ENCODE measurements around the gene SLCO3A1.

Gene SLCO3A1

DNA sequence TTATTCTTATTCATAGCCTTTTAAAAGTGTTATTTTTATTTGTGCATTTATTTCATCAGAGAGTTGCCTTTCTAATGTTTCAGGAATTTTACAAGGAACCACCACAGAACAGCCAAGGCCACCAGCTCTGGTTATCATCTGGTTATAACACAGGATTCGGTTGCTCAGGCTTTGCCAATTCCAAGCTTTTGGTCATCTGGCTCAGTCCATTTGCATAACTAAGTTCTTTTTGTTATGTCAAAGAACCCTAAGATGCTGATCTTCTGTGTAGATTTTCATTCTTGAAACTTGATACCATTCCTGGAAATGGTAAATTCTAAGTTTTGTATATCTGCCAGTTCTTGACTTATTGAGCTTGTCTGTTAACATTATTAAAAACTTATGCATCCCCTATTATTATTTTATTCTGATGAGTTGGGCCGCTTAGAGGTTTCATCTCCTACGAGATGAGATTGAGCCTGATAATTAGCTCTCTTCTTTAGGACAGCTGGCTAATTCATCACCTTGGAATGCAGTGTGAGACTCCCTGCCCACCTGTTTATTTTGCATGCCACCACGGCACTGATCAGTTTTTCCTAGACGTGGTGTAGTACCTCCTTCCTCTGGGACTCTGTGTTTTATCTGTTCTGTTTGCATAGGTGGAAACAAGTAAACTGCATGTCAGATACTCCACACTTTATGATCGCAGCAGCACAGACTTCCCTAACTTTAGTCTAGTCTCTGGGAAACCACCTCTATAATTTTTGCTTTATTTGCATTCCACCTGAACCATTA is 264.8 kb downstream of the SLCO3A1 start:
- DNase-seq (ENCODE audit: low read depth in 2 of 3, low spot score in 2 of 3), result no peak

DNA sequence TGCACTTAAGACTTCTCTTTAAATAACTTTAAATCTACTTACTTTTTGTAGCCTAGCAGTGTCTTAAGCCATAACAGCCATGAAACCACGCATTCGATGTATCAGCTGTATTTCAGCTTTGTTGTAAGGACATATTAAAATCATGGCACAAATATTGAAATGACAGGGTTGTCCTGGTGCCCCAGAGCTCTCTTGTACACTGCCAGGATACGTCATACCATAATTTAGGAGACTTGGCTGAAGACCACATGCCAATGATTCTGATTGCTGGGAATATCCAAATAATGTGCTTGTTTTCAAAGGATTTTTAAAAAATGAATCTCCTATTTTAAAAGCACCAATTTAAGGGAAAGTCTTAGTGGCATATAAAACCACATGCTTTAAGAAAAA is 265.4 kb downstream of the SLCO3A1 start:
- DNase-seq (ENCODE audit: low read depth in 2 of 3, low spot score in 2 of 3), result no peak

DNA sequence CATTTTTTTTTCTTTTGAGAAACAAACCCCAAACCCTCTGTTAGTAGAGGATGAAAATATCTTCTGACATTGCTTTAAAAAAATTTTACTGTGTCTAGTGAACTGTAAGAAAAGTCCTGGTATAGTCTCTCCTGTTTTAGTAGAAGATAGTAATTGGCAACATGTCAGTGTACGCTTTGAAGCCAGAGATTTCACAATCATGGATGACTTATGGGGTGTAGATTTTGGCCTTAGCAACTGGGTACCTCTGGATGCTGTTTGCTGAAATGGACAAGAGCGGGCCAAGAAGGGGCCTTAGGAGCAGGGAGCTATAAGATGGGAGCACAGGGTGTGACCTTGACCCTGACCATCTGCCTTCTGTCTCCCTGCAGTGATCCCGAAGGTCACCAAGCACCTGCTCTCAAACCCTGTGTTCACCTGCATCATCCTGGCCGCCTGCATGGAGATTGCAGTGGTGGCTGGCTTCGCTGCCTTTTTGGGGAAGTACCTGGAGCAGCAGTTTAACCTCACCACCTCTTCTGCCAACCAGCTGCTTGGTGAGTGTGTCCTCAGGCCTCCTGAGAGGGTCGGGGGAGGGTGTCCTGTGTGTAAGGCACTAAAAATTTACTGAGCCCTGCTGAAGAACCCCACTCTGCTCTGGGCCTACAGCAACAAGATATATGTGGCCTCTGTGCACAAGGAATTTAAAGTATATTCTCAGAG is 266.7 kb downstream of the SLCO3A1 start:
- no peak for DNase-seq (ENCODE audit: low read depth in 2 of 3, low spot score in 2 of 3)

DNA sequence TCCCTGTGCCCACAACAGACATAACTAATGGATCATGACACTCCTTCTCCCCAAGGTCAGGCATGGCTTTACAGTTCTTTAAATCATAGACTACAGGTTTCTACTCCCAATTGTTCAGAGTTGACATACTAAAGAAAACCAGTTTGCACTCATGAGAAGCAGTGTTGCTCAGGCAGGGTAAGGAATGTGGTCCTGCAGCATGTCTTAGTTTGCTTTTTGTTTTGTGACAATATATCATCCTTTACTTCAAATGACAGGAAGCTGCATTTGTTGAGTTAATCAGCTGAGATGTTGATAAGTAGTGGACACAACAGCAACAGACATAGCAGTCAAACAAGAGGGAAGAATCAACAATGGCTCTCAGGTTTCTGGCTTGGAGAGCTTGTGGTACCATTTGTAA is 267.5 kb downstream of the SLCO3A1 start:
- no peak for DNase-seq (ENCODE audit: low read depth in 2 of 3, low spot score in 2 of 3)

DNA sequence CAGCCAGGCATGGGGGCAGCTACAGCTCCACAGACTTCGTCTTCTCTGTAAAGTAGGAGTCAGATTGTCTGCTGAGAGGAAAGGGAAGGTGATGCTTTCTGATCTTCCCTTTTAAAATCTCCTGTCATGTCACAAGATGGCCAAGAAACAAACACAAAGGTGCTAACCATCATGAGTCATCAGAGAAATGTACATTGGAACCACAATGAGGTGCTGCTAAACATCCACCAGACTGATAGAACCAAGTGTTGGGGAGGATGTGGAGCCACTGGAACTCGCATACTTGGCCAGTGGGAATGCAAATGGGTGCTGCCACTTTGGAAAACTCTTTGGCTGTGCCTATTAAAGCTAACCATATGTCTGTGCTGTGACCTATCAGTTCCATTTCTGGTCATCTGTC is 268.8 kb downstream of the SLCO3A1 start:
- DNase-seq (ENCODE audit: low read depth in 2 of 3, low spot score in 2 of 3), result no peak

DNA sequence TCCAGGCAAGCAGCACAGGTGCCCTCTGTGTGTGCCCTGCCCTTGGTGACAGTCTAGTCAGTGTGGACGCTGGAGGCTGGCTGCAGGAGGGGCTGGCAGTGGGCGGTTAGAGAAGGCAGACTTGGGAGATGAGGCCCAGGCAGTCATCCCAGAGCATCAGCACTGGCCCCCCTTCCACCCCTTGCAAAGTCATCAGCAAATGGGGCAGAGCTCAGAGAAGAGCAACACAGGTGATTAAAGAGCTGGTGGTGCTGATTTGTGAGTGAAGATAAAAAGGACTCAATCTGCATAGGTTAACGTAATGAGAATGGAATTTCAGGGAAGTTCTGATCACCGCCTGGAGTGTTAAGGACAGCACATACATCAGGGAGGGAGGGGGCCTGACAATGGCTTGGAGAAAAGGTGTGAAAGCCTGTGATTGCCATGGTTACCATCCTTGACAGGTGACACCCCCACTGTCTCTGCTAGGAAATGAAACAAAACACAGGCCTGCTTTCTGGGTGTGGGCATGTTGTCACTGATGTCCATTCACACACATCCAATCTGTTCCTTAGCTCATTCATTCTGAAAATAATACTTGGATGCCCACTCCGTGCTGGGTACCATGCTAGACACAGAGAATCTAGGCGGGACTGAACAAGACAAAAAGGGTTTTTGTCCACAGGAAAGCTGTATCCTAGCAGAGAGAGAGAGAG is 270.6 kb downstream of the SLCO3A1 start:
- no peak for DNase-seq (ENCODE audit: low read depth in 2 of 3, low spot score in 2 of 3)

DNA sequence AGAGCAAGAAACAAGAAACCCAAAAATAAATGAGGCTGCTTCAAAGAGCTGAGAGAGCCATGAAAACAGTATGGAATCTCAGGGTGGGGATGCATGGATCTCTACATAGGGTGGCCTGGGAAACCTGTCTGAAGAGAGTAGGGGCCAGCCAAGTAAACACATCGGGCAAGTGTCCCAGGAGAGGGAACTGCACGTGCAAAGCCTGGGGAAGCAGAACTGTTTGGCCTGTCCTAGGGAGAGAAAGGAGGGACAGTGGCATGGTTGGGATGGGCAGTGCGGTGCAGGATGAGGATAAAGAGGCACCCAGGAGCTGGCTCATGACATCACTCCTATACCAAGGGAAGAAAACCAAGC is 271.1 kb downstream of the SLCO3A1 start:
- no peak for DNase-seq (ENCODE audit: low read depth in 2 of 3, low spot score in 2 of 3)

DNA sequence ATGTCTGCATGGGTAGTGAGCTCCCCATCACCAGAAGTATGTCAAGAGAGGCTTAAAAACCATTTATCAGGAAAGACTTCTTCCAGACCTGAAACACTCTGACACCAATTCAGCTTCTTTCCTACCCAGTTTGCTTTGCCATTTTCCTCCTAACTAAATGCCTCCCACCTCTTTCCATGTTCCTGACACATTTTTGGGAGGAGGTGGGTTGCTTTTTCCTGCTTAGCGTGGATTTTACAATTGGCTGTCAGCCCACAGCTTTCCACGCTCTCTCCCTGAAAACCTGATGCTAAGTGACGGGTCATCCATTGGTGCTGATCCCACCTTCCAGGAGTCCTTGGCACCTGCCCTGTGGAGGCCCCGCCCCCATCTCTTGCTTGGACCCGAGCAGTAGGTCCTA is 275.3 kb downstream of the SLCO3A1 start:
- no peak for DNase-seq (ENCODE audit: low read depth in 2 of 3, low spot score in 2 of 3)

DNA sequence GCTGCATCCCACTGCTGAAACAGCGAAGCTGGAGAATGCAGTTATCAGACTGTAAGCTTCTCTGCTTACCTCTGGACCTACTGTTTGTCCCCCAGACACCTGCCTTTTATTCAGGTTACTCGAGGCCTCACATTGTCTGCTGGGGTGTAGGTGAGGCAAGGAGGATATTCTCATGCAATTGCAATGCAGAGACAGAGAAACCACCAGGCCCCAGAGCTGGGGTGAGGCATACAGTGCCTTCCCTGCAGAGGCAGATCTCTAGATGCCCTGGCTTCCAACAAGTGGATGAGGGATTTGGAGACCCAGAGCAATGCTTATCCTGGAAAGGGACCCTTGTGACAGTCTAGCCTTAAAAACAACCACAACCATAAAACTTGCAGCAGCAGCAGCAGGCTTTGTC is 276.7 kb downstream of the SLCO3A1 start:
- no peak for DNase-seq (ENCODE audit: low read depth in 2 of 3, low spot score in 2 of 3)

DNA sequence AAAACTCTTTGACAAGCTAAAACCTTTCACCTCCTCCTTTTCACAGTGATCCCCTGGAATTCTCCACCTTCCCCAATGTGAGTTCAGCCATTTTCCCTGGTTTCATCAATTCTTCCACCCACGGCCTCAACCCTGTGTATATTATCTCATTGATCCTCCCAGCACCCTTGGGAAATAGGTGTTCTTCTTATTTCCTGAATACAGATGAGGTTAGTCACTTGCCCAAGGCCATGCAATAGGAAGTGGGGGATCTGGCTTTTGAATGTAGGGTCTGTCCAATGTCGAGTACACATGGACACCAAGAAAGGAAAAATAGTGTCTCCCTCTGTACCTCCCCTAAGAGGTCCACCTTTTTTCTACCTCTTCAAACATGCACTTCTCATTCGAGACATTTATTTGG is 277.4 kb downstream of the SLCO3A1 start:
- DNase-seq (ENCODE audit: low read depth in 2 of 3, low spot score in 2 of 3), result no peak

DNA sequence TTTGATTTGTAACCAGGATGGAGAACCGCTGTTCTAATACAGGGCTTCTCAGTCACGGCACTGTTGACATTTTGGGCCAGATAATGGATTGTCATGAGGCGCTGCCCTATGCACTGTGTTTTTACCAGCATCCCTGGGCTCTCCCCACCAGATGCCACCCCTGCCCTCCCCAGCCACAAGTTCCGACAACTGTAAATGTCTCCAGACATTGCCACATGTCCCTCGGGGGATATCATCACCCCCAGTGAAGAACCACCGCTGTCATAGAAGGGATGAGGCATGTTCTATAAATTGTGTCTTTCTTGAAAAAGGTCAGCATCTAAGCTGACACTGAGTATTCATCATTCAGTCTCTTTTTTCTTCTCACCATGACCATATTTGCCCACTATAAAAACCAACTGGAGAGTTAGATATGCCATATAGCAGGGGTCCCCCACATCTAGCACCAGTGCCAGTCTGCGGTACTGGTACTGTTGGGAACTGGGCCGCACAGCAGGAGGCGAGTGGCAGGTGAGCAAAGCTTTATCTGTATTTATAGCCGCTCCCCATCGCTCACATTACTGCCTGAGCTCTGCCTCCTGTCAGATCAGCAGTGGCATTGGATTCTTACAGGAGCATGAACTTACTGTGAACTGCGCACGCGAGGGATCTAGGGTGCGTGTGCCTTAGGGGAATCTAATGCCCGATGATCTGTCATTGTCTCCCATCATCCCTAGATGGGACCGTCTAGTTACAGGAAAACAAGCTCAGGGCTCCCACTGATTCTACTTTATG is 279.7 kb downstream of the SLCO3A1 start:
- no peak for DNase-seq (ENCODE audit: low read depth in 2 of 3, low spot score in 2 of 3)

DNA sequence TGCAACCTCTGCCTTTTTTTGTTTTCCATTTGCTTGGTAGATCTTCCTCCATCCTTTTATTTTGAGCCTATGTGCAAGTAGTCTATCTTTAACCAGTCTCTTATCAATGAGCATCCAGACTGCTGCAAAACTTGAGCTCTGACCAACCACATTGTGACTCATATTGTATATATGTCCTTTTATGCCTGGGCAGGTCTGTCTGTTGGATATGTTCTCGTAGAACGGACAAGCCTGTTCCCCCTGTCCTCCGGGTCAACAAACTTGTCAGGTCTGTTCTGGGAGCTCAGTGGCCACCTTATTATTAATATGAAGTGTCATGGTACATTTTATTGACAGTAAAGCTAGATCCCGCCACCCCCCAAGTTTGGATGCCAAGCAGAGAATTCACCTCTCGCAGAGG is 287.3 kb downstream of the SLCO3A1 start:
- no peak for DNase-seq (ENCODE audit: low read depth in 2 of 3, low spot score in 2 of 3)

DNA sequence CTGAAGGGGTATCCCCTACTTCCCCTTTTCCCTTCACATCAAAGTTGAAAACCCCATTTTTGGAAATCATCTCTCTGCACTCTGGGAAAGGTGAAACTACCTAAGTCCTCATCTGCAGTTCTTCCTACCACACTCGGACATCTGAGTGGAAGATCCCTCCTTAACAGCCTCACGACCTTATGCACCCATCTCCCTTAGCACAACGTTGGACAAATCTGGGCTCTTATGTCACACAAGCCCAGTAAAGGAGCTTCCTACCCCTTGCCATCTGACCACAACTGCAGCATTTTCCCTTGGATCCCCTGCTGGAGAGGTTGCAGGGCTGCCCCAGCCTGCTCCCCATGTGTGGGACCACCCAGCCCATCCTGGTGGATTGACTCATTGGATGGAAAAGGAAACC is 288.1 kb downstream of the SLCO3A1 start:
- no peak for DNase-seq (ENCODE audit: low read depth in 2 of 3, low spot score in 2 of 3)

DNA sequence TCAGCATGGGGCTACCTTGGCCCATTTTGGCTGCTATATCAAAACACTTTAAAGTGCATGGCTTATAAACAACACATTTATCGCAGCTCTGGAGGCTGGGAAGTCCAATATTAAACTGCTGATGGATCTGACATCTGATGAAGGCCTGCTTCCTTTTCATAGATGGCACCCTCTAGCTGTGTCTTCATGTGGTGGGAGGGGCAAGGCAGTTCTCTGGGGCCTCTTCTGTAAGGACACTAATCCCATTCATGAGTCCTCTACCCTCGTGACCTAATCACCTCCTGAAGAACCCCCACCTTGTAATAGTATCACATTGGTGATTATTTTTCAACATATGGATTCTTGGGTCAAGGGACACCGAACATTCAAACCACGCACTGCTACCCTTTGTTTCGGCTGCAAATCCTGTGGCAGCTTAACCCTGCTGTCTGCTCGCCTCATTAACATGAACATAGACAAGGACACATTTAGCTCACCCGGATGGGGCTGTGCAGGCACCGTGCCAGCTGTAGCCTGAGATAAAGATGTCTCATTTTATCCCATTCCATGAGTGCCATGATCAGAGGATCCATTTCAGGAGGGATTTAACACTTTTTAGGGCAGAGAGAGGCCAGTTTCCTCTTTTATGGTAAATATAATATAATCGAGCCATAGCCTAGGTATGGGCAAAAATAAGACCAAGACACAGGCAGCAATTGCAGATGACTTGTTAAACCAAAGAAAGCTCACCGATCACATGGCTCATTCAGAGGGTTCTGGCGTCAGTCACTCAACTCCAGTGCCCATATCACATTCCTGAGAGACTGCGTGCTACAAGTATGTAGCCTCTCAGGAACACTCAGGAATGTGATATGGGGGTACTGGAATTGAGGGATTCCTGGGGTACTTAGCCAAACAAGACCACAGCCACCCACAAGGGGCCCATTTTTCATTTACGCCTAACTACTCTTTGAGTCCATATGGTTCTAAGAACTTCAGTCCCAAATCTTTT is 289.0 kb downstream of the SLCO3A1 start:
- DNase-seq (ENCODE audit: low read depth in 2 of 3, low spot score in 2 of 3), result no peak

DNA sequence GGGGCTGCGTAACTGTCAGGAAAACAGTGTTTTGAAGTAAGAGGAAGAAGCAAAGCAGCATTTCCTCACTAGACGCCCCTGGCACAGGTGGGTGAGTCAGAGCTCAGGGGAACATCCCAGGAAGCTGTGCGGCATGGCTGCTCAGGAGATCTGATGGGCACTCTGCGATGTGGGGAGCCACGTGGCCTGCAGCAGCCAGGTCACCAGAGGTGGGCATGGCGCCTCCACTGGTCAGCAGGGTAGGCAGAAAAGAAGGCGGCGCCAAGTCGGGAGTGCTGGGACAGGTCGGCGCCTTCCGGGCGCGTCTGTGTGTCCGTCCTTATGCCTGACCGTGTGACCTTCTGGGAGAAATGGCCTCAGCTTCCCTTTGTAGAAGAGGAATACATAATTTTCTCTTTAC is 290.3 kb downstream of the SLCO3A1 start:
- DNase-seq (ENCODE audit: low read depth in 2 of 3, low spot score in 2 of 3), result no peak

DNA sequence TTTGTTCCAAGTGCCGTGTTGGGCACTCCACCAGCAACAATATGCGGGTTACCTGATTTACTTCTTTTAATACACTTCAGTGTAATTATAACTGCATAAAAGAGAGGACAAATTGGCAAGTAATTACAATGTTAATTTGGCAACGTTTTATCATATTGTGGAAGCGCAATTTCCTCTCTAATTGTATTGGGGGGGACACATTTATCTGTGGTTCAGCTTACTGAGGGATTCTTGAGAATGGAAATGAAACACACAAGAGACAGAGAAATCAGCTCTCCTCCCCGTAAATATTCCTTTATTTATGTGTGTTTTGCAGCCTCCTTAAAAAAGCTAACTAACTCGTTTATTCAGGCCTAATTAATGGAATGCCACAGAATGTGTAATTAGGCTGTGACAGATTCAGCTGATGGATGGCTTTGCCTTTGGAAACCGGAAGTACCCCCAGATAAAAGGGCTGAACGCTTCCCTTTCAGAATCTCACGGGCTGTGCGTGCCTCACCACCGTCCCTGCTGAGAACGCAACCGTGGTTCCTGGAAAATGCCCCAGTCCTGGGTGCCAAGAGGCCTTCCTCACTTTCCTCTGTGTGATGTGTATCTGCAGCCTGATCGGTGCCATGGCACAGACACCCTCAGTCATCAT is 293.1 kb downstream of the SLCO3A1 start:
- no peak for DNase-seq (ENCODE audit: low read depth in 2 of 3, low spot score in 2 of 3)

DNA sequence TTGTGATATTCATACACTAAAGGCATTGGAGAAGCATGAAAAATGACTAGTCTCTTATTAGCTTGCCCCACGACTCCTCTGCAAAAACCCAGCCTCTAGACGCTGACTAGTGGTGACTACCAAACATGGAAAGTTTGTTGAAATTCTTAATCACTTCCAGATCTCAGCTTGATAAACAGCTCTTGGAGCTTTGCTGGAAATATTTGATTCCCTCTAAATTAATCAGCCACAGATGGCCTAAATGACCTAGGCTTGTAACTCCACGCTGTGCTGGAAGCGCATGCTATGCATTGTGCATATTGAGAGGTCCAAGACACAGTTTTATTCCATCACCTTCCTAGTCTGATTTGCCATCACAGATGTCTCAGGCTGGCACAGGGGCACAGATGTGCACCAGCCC is 295.5 kb downstream of the SLCO3A1 start:
- DNase-seq (ENCODE audit: low read depth in 2 of 3, low spot score in 2 of 3), result no peak

DNA sequence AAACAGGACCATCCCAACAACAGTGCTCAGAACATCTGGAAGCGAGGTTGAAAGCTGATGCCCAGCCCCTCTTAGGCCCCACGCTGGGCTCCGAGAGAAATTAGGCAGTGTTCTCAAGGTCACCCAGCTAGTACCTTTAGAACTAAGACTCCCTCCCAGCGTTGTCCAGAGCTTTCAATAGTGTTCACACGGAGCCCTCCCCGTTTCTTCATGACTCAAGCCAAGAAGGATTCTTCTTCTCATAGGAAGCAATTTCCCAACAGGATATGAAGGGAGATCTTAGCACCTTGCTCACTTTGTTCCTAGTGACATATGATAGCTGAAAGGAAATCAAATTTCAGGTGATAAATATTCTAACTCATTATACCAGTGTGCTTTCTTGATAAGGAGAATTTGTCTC is 296.0 kb downstream of the SLCO3A1 start:
- no peak for DNase-seq (ENCODE audit: low read depth in 2 of 3, low spot score in 2 of 3)

DNA sequence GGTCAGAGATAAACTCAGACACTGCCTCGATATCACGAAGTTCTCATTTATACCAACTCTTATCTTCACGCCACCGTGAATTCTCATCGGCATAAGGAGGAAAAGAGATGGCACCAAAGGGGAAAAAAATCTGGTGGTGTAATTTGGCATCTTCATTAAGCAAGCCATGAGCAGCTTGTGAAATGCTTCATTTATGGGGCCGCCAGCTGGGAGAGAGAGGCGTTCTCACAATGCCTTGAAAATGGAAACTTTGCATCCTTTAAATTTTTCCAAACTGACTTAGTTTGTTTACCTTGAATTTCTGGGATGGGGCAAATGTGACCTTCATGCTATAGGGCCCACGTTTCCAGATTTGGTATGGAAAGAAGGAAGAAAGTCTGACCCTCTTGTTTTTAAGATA is 297.7 kb downstream of the SLCO3A1 start:
- DNase-seq (ENCODE audit: low read depth in 2 of 3, low spot score in 2 of 3), result no peak

DNA sequence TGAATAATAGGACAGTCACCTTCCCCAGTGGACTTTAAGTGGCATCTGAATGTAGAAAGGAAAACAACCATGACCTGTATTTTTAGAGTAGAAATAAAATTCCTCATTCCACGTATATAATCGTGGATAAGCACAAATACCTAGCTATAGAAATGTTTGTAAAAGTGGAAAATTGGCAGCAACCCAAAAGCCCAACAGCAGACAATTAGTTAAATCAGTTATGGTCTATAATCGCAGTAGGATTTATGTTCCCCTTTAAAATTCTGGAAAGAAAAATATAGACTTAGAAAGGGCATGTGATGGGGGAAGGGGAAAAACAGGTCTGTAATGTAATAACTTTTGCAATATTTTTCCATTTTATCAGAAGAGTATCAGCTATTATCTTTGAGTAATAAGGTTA is 298.2 kb downstream of the SLCO3A1 start:
- no peak for DNase-seq (ENCODE audit: low read depth in 2 of 3, low spot score in 2 of 3)
